Endothelial cell of hepatic sinusoid (primary cell): ENCODE results near the gene BCL2.

ENCODE experiments used
- in situ Hi-C: cut with HindIII; loops from 2 replicates; pipeline ENCODE4 v1.10.0; 2017; ENCODE audit warnings: low sequenced_read_pairs

The BCL2 gene

GRCh38 chr18:63312019-63312409 is 7.6 kb downstream of the BCL2 start:
- in situ Hi-C loops = no loop called here

GRCh38 chr18:63311118-63312018 is 8.2 kb downstream of the BCL2 start:
- in situ Hi-C loops = no loop called here

GRCh38 chr18:63309422-63309821 is 10.1 kb downstream of the BCL2 start:
- in situ Hi-C loops = loop anchor here (5.0 kb wide), 1 partner anchor 42 kb away; no protein-coding TSS in a partner anchor

DNA sequence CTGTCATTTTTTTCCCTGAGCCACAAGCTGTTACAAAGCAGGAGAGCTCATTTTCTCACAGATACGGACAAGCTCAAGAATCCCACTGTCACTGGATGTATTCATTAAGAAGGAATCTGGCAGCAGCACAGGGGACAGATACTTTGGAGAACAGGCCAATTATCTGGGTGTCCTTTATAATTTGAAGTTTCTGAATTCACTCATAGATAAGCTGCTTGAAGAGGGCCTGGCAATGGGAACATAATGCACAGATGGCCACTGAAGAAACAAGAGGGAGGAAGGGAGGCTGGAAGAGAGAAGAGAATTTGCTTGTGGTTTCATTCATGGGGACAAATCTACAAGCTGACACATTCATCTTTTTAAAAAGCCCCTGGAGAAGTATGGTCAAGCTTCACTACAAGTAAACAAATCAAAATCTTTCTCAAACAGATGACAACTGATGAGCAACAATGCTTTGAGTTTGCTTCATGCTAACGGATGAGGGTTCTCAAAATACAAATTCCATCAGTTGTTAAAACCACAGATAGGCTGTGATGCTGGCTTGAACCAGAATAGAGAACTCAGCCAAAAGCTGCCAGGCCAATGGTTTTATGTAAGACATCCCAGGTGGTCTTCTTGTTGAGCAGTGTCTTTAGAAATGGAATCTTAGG is 11.9 kb downstream of the BCL2 start:
- in situ Hi-C loops = loop anchor here (5.0 kb wide), 1 partner anchor 40 kb away; no protein-coding TSS in a partner anchor

DNA sequence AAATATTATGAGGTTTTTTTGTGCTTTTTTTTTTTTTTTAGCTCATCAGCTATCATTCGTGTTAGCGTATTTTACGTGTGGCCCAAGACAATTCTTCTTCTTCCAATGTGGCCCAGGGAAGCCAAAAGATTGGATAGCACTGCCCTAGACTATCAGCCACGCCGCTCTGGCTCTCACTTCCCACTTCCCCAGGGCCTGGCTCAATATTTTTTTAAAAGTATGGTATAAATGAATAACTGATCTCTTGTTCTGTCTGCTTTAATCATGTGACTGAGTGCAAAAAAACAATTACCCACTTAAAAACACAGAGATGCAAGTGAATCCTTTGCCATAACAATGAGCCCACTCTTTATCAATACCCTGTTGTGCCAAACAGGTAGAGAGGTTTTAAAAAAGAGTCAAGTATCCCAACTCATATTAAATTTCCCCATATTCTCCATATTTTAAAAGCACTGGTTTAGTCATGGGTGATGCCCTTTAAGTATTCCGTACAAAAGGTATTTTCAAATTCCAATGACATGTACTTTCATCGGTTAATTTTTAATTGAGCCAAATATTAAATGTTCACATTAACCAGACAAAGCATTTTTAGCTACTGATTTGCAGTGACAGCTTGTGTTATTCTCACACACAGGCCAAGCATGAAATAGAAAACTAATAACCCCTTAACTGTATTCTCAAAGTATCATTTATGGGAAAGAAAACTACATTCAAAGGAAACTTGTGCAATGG is 12.6 kb downstream of the BCL2 start:
- in situ Hi-C loops = loop anchor here (5.0 kb wide), 1 partner anchor 40 kb away; no protein-coding TSS in a partner anchor

DNA sequence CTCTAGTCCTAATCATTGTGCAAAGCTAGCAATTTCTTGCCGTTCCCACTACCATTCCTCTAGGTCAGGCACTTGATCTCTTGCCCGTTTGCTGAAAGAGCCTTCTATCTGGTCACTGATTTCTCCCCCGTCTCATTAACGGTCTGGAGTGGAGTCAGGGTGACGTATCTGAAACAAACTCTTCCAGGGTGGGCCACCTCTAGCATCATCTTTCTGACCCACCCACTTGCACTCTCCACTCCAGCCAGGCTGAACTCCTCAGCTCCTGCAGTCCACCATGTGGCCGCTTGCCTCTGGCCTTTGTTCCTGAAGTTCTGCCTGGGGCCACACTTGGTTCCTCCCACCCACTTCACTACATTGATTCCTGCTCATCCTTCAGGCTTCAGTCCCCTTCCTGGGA is 13.3 kb downstream of the BCL2 start:
- in situ Hi-C loops = loop anchor here (5.0 kb wide), 1 partner anchor 39 kb away; no protein-coding TSS in a partner anchor

DNA sequence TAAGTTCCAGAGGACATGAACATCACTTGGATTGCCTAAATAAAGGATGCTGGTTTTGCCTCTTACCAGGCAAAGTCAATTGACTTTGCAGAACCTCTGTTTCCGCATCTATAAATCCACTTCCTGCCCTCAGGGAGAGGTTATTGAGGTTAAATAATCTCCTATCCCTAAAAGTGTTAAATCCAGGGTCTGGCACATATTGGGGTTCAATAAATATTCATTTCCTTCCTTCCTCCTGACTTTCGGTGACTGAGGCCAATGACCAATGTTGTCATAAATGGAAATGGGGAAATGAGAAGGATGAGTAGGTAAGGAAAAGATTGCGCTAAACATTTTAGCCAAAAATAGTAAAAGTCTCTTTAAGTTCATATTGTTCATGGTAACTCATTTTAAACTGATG is 16.0 kb downstream of the BCL2 start:
- in situ Hi-C loops = no loop called here

DNA sequence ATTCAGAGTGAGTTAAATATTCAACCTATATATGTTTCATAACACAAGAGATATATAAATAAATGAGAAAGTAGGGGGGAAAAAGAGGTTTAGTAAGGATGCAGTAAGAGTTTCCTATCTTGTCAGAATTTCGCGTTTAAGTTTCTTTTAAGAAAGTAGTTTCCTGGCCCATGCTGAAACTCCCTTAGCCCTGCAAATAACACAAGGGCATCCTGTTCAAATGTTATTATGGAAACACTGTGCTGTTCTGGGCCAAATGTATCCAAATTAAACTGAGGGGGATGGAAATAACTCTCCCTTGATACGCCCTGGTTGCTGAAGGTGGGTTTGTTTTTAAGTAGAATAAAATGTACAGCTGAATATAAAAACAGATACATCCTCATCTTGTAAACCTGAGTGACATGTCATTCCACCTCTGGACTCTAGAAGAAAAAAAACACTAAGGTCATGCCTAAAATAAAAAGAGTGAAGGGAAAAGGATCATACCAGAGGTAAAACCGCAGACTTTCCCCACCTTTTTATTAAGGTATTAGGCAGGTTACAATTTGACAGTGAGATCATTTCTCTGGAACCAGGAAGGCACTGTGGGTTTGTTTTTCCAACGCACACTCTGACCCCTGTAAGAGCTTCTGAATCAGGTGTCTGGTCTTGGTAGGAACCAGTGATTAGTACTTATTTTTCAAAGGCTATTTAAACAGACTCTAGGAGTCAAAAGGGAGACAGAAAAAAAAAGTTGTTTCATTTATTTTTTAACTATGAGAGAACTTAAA is 16.7 kb downstream of the BCL2 start:
- in situ Hi-C loops = no loop called here

GRCh38 chr18:63302220-63302619 is 17.3 kb downstream of the BCL2 start:
- in situ Hi-C loops = no loop called here

- in situ Hi-C loops = no loop called here
Observed at GRCh38 chr18:63301434-63301833, 18.1 kb downstream of the BCL2 start.

DNA sequence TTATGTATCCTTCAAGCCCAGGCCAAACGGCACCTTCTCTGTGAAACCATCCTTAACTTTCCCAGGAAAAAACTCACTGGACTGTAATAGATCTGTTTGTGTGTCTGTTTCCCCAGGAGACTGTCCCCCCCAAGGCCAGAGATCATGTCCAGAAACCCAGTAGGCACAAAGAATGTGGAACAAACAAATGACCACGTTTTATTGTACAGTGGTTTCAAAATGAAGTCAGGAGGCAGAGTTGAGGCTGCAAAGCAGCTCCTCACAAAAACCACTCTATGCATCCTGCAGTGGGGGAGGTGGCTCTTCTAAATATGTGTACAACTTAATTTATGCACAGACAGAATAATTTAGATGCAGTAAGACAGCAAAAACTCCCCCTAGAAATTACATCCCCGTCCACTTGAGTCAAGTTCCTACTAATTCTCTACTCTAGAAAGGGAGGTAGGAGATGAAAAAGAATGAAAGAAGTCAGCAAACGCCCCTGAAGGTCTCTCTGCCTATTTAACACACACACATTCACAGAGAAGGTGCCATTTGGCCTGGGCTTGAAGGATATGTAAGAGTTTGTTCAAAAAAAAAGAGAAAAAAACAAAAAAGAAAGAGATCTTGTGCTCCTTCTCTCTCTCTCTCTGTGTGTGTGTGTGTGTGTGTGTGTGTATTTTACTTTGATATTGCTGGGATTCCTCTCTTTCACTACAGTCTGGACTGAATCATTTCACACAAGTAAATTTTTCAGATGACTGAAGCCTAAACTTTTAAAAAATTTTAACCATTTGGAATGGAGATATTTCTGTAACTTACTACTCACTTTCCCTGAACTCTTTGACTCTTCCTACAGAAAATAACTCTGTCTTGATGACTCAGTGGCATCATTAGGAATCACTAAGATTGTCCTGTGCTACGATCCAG is 19.5 kb downstream of the BCL2 start:
- in situ Hi-C loops = no loop called here

GRCh38 chr18:63298400-63299365 is 20.9 kb downstream of the BCL2 start:
- in situ Hi-C loops = no loop called here

DNA sequence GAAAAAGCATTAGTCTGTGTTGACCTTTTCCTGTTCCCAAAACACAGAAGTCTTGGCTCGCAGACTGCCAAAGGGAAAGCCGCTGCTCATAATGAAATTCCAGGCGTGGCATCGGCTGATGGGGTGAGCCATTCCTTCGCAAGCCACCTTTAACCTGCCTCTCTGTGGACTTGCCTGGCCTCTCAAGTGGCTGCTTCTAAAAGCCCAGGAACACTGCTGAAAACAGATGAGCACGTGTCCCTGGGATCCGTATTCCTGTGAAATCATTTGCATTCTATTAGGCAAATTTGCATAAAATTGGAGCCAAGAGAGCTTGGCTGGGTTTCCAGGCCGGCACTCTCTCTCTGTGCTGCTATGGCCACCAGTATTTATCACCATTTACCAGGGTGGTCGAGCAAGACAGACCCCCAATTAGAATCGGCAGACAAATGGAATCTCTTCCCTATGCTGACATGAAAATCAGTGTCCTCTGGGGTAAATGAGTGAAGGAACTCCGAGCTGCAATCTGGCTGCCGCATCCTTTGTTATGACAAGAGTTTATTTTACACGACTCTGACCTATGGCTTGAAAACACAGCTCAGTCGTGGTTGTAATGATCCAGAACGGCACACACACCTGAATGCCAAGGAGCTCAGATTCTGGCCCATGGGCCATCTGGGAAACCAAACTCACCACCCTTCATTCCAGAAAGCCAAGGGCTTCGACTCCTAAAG is 21.7 kb downstream of the BCL2 start:
- in situ Hi-C loops = no loop called here

- in situ Hi-C loops = no loop called here
Observed at GRCh38 chr18:63293935-63294334, 25.6 kb downstream of the BCL2 start.

GRCh38 chr18:63292831-63293683 is 26.5 kb downstream of the BCL2 start:
- in situ Hi-C loops = no loop called here

GRCh38 chr18:63291278-63291677 is 28.3 kb downstream of the BCL2 start:
- in situ Hi-C loops = no loop called here

DNA sequence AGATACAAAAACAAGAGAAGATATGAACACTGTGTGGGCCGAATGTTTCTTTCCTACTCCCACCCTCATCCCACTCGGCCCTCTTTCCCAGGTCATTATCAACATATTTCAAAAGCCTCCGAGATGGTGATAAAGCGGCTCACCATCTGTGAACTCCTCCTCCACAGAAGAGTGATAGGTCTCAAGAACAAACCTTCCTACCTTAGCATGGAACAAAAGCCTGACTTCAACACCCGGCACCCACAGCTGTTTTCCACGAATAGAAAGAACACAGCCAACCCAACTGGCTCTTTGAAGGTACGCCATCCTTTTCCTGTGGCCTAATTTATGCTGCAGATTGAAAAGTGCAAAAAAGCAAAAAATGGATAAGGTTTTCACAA is 28.8 kb downstream of the BCL2 start:
- in situ Hi-C loops = no loop called here
